Hepatocyte (in vitro differentiated cells): ENCODE data around the gene TMEM231.

Experiments used
- EZH2 ChIP-seq: fragments of 200-600 bp; sonication (generic); IDR thresholded peaks from 2 replicates; pipeline ENCODE4 v1.6.1; 2016; ENCODE audit warnings: antibody characterized with exemption, mild to moderate bottlenecking, borderline replicate concordance
- EZH2phosphoT487 ChIP-seq: fragments of 200-600 bp; sonication (generic); IDR thresholded peaks from one replicate; pipeline ENCODE4 v1.6.1; 2018; ENCODE audit warnings: antibody characterized with exemption, mild to moderate bottlenecking, low read depth, moderate library complexity; ENCODE audit not compliant: unreplicated experiment, severe bottlenecking
- TF ChIP-seq, protein P1 (sequence below): fragments of 200-600 bp; sonication (generic); IDR thresholded peaks from 2 replicates; pipeline ENCODE4 v1.5.1; 2016; ENCODE audit warnings: antibody characterized with exemption, mild to moderate bottlenecking; ENCODE audit not compliant: poor library complexity

DNA sequence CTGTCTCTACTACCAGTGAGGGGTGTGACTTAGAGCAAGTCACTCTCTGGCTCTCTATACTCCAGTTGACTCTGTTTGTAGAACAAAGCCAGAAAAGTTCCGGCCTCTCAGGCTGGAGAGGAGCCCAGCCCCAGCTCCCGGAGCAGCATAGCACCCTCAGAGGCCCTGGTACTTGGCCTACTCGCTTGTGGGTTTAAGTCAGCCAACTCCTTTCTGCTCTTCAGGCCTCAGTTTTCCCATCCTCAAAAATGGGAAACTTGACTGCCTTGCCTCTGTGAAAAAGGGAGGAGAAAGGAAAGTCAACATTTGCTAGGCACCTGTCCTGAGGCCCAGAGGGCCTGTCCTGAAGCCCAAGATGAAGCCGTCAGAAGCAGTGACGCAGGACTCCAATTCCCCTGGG, 61.9 kb downstream of the TMEM231 start:
- TF ChIP-seq EZH2 (no peak), EZH2phosphoT487 (no peak)
- TF ChIP-seq, protein P1, sequence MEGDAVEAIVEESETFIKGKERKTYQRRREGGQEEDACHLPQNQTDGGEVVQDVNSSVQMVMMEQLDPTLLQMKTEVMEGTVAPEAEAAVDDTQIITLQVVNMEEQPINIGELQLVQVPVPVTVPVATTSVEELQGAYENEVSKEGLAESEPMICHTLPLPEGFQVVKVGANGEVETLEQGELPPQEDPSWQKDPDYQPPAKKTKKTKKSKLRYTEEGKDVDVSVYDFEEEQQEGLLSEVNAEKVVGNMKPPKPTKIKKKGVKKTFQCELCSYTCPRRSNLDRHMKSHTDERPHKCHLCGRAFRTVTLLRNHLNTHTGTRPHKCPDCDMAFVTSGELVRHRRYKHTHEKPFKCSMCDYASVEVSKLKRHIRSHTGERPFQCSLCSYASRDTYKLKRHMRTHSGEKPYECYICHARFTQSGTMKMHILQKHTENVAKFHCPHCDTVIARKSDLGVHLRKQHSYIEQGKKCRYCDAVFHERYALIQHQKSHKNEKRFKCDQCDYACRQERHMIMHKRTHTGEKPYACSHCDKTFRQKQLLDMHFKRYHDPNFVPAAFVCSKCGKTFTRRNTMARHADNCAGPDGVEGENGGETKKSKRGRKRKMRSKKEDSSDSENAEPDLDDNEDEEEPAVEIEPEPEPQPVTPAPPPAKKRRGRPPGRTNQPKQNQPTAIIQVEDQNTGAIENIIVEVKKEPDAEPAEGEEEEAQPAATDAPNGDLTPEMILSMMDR, result no peak
